HG03064 (cell line): ENCODE results near the gene EGR4.
"Not testable (repeated sequence)": the region's sequence is repeated elsewhere in the genome, so short reads cannot be mapped to it uniquely, and the experiment has no call there.

Experiments
- ATAC-seq: cut with Tn5 transposase; IDR thresholded peaks from one replicate; pipeline ENCODE4 v1.9.1; 2021; ENCODE audit warnings: low read depth; ENCODE audit not compliant: unreplicated experiment

EGR4 gene

DNA sequence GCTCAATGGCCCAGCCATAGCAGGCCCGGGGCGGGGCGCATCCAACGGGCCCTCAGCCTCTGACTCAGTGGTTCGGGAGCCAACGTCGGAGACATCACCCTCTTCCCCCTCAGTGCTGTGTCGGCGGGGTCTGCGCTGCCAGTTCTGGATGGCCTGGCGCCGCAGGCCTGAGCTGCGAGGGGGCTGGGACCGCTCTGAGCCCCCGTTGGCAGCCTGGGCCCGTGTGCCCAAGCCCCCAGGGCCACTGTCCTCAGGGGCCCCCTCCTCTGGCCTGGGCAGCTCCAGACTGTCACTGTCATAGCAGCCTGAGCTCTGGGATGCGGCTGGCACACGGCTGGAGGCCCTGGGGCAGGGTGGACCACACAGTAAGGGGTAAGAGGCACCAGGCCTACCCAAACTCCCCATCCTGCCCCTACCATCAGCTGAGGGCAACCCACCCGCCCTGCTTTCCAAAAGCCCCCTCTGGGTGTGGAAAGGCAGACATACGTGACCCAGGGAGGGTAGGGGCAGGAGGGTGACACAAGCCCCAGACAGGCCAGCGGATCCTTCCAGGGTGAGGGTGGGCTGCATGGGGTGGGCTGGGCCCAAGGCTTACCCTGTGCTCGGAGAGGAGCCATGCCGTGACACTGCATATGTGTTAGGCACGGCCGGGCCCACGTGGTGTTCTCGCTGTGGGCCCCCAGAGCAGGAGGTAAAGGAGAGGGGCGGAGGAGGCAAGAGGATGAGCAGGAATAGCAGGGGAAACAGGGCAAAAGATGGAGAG, 27.9 kb downstream of the EGR4 start:
- no peak for ATAC-seq

DNA sequence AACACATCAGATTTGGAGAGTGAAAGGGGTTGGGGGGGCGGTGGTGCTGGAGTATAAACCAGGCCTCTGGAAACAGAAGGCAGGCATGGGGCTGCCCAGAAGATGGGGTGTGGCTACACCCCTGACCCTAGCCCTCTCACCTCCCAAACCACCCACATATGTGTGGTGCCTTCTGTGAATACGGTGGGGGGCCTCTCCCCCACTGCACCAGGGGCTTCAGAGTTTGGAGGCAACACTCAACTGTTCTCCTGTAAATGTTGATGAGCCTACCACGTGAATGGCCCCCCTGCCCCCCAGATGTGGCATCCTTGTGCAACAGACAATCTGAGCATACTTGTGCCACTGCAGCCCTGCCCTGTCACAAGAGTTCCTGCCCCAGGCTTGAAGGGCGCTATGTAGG, 28.6 kb downstream of the EGR4 start:
- ATAC-seq = no peak

DNA sequence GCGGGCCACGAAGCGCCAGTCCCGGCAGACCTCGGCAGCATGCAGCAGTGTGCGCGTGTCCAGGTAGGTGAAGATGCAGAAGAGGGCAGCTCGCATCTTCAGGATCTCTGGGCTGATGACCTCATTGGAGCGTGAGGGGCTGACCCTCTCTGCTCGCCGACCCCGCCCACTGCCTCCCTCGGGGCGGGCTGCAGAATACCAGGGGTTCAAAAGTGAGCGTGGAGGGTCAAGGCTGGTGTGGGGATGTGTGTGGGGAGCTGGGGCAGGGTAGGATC, 29.1 kb downstream of the EGR4 start:
- ATAC-seq = no peak

DNA sequence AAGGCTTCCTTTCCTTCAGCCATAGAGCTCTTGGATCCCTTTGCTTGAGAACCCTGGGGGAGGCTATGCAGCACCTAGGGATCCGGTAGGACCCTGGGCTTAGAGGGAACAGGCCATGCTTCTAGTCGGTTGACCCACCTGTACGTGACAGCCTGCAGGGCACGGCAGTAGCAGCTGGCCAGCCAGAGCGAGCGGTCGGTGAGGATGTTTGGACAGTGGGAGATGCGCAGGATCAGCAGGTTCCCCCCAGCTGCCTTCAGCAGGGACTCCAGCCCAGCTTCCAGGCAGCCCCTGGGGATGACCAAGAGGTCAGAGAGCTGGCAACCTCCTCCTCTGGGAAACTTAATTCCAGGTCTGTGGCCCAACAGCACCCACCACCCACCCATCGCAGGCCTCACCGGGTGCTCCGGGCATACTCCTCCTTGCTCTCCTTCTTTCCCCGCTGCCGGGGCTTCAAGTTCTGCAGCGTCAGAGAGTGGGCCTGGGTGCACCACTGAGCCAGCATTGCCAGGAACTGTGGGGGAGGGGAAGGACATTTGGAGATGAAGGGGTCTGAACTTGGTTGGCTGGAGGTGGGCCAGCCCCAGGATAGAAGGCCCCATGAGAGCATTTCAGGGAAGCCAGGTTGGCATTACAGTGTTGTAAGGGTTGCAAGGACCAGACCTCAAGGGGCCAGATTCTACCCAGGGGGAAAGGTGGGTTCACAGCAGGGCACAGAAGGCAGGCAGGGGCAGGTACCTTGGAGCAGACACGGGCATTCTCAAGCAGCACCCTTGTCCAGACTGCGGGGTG, 29.6 kb downstream of the EGR4 start:
- no peak for ATAC-seq

DNA sequence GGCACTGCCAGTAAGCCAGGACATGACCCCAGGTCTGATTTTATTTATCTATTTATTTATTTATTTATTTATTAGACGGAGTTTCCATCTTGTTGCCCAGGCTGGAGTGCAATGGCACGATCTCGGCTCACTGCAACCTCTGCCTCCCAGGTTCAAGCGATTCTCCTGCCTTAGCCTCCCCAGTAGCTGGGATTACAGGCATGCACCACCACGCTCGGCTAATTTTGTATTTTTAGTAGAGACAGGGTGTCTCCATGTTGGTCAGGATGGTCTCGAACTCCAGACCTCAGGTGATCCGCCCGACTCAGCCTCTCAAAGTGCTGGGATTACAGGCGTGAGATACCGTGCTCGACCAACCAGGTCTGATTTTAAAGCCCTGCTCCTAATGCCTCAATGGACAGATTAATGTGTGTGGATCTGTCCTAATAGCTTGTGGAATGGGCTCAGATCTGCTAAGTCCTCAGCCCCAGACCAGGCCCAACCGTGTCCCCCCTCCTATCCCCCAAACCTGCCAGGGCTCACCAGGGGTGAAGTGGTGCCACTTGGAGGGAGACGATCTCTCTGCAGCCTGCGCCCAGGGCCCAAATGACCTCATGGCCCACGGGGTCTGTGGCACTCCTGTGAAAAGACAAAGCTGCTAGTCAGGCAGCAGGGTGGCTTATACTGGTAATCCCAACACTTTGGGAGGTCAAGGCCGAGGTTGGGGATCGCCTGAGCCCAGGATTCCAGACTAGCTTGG, 30.5 kb downstream of the EGR4 start:
- not testable (repeated sequence) for ATAC-seq

DNA sequence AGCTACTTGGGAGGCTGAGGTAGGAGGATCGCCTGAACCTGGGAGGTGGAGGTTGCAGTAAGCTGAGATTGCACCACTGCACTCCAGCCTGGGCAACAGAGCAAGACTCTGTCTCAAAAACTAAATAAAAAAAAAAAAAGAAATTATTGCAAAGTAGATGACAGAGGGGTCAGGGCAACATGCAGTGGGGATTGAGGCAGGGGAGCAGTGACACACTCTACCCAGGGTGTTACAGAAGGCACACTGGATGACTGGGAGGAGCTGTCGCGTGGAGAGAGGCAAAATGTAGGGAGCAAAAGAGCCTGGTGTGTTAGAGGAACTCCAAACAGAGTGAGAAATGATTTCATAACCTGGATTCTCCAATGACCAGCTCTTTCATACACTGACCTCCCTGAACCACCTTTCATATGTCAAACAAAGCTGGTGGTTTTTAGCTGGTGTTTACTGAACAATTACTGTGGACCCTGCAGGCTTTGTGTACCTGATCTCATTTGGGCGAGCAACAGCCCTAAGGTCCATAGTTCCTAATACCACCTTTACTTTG, 31.2 kb downstream of the EGR4 start:
- ATAC-seq = no peak

DNA sequence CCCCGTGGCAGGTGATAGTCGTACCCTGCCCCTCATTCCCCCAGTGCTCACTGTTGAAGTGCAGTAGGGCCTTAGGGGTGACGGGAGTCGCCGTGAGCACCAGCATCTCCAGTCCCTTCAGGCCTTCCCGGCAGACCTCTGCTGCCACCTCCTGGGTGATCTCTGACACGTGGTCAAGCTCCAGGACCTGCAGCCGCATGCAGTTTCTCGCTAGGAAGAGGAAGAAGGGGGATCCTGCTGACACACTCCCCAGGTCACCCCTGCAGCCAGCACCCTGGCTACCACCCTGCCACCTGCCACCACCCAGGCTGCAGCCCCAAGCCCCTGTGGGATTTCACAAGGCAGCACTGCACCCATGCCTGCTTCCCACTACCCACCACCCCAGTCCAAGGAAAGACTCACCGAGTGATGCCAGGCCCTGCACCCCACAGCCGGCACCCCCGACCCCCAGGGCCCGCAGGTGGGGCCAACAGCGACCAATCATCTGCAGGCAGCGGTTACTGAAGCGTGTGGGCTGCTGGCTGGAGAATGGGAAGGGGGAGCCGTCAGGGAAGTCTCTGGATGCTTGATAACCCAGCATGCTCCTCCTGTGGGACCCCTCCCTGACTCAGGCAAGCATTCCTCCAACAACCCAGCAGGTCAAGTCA, 32.9 kb downstream of the EGR4 start:
- ATAC-seq = no peak

DNA sequence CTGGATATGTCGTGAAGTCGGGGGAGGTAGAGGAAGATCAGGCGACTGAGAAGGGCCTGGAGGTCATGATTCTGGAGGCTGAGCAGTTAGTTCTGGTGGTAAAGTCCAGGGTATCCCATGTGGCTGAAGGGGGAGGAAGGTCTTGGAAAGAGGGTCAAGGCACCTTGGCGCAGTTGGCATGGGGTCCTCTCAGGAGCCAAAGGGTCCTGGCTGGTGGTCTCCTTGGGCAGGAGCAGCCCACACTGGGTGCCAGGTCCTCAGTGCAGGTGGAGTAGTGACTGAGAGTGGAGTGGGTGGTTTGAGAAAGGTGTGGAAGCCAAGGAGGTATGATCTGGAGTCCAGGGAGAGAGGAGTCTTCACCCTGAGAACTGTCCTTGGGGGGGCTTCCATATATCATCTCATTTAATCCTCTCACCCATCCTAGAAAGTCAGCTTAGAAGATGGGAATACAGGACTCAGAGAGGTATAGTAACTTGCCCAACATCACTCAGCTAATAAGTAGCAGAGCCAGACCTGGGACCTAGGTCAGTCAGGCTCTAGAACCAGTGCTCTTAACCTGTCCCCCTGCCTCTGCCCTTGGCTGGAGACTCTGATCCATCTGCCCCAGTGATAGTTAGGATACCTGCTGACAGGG, 33.5 kb downstream of the EGR4 start:
- no peak for ATAC-seq

DNA sequence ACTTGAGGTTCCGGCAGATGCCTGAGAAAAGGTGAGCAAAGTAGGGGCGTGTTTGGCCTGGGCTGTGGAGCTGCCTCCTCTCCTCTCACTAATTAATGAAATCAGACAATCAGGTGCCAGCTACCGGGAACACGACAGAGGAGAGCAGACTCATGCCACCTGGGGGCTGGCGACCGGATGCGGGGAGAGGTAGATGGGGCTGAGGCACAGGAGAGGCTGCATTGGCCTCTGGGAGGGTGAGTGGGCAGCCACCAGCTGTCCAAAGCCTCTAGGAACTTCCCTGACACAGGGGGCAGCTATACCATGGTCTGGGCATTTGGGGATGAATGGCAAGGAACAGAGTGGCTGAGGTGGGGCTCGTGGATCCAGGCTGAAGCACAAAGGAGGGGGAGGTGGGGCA, 34.1 kb downstream of the EGR4 start:
- no peak for ATAC-seq

DNA sequence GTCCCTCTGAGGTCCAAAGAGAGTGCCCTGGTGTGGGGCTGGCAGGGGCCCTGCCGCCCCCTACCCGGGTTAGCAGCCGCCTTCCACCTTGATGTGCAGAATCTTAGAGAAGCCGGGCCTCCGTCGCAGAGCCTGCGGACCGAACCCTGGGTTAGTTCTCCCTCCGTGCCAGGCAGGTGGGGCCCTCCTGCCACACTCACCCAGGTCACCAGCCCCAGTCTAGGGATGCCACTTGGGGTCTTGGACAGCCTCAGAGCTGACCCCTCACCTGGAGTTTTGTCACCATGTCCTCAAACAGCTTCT, 34.5 kb downstream of the EGR4 start:
- ATAC-seq = no peak

DNA sequence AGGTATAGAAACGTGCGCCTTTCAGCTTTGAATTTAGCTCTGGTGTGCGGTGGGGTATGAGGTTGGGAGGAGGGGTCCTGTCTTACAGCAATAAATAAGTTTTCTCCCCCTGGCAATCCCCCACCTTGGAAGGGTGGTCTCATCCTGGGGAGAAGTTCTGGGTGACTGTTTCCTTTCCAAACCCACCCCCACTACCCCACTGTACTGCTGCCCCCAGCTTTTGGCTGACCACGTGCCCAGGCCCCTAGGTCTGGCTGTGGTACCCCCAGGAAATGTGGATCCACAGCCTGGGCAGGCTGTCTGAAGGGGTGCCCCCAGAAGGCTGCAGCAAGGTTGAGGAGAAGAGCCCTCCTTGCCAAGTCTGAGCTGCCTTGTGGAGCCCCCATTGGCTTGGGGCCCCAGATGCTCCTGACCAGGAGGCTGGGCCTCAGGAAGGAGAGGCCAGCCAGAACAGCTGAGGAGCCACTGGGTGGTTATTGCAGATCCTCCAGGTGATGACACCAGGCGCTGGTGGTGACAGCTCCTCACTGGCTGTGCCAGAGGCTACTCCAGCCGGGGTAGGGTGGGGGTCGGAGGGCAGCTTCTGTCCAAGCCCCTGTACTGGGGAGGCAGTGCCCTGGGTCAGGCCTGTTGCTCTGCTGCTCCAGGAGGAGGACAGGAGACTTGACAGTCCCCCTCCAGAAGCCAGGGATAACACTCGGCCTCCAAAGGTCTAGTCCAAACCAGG, 35.0 kb downstream of the EGR4 start:
- ATAC-seq = no peak

DNA sequence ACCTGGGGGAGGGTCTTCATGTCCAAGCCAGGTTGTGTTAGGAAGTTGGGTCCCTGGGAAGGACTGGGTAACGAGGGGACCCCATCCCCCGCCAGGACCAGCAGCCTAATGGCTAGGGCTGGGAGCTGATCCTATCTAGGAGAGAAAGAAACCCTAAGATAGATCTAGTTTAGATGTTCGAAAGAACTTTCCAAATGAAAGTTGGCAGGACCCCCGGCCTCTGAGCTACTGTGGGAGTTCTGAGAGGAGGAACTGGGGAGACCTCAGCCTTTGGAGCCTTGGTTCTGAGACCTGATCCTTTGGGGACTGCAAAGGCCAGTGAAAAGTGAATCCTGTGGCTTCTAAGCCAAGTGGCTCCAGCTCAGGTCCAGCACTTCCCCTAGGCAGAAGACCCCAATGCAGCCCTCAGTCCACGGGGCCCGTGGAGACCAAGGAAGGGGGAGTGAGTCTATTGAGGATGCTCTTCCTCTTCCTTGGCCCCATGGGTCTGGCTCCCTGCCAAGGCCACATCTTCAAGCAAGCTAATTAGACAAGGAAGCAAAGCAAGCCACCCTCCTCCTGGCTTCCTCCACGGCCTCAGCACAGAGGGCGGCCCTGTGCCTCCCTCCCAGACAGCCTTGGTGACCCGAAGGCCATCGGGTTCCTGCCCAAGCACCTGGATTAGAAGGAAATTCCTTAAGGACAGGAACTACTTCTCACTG, 35.8 kb downstream of the EGR4 start:
- ATAC-seq = no peak

DNA sequence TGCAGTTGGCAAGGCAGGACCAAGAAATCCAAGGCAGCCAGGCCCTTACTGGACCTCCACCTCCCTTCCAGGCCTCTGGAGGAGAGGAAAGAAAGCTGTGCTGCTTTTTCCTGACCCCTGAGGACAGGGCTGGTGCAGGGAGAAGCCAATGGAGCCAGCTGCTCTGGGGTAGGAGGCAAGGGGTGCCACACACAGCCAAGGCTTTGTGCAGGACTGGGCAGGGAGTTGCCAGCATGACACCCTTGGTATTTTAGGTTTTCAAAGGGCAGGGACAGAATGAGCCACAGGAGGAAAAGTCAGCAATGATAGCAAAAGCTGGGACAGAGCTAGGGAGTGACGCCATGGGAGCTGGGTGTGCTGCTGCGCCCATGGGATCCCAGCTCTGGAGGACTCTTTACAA, 36.3 kb downstream of the EGR4 start:
- no peak for ATAC-seq

DNA sequence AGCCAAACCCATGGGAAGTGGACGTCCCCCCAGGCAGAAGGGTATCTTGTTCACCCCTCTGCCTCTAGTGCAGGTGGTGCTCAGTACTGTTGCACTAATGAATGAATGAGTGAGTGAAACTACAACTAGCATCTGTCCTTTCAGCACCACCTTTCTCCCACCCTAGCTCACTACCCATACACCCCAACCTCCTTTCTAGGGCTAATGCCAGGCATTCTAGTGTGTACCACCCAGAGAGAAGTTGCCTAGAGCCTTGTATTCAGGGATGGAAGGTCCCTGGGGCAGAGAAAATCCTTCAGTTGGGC, 36.8 kb downstream of the EGR4 start:
- no peak for ATAC-seq

DNA sequence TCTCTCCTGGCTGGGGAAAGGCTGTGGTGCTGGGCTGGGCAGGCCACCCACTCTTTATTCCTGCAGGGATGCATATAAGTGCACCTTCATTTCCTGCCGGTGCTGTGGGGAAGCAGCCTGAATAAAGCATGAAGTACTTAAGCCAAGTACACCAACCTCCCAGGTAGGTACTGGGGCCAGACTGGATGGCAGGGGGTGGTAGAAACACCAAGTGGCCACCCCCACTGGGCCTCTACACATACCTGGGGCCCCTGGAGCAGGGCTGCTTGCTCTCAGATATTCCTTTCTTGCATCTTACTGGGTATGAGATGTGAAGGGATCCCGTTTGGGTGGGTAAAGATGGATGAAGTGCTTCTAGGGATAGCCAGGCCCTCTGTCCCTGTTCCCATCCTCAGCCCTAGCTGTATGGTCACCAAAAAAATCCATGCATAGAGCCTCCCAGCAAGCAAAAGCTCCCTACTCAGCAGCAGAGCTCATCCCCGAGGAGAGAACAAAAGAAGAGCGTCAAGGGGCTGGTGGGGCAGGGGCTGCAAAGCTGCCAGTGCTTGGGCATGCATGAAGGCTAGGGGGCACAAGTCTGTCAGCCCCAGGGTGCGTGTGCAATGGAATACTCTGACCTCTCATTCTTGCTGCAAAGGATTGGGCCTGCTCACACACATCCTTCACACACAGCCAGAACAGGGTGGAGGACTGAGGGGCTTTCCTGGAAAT, 37.3 kb downstream of the EGR4 start:
- no peak for ATAC-seq

DNA sequence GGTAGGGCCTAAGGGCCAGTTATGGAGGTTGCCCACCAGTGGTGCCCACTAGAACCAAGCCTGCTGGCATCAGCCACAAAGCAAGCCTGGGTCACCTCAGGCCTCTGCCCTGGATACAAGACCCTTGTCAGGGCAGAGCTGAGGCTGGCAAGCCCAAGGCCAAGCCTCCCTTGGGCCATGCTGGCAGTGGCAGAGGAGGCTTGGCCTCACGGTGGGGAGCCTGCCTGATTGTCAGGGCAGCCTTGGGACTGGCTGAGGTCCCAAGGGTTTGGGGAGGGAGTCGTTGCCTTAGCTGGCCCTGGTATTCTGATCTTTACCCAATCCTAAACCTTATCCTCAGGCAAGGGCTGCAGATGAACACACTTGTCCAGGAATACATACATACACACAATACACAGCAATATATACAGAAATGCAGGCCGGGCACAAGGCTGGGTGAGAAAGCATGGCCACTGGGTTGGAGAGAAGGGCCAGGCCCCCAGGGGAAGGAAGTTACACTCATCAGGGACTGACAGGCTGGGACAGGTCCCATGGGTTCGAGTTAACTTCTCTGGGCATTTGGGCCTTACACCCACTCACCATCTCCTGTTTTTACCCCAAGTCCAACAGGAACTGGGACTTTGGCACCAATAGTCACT, 38.2 kb downstream of the EGR4 start:
- no peak for ATAC-seq

DNA sequence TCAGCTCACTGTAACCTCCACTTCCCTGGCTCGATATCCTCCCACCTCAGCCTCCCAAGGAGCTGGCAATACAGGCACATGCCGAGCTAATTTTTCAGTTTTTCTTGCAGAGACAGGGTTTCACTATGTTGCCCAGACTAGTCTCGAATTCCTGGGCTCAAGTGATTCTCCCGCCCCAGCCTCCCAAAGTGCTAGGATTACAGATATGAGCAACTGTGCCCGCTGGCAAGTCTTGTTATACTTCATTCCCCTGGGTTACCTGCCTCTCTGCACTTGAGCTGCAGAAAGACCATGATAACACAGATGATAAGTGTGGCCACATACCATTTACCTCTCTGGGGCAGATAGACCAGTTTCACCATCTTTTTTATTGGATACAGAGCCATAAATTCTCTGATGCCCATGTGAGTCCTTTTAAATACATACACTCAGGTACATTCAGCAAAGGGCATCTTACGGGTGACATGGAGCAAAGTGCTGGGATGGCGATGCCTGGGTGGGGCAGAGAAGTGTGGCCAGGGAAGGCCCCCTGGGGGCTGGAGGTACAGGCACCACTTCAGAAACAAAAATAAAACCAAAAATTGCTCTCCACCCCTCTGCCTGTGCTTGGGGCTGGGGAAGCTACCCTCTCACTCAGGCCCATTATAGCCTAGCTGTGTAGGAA, 38.9 kb downstream of the EGR4 start:
- no peak for ATAC-seq

DNA sequence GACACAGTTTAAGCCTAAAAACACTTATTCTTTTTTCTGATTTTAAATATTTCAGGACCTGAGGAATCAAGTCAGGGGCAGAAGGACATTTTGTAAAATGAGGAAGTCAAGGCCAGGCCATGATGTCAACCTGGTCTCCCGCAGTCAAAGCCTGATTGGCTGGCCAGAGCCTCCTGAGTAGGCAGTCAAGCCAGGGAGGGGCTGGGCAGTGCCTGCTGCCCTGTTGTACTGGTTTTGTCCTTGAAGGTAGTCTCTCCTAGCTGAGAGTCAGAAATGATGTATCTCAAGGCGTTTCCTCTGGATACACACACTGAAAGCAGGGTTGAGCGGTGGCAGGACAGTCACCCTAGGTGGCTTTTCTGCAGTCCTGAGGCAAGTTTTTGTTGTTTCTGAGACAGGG, 39.4 kb downstream of the EGR4 start:
- ATAC-seq = no peak
